ENCODE measurements around the gene ATOH7. TPM values are rescaled to one million over a fixed set of nuclear protein-coding genes. Genes with fewer than 3 reads are reported as not detected.
"Not testable (repeated sequence)": the region's sequence is repeated elsewhere in the genome, so short reads cannot be mapped to it uniquely, and the experiment has no call there.

Gene ATOH7
- under 1 TPM; 0.17 to 0.53 TPM for total RNA-seq

DNA sequence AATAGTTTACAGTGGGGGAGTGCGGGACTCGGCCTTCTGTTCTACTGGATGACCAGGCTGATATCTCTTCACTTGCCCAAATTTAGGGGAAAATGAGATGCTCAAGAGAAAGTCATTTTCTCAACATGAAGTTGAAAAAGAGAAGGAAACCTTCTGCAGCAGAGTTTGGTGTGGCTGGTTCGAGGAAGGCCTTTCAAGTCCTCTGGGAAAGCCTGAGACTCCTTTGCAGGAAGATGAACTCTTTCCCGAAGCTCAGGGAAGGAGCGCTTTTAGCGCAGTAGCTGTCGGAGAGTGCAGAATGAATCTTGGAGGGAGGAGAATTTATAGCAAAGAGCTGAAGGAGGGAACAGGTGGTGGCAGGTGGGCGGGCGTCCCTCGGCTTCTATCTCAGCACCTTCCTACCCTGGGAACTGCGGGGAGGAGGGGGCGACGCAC, at the start of gene ATOH7:
Gene ATOH7, minus strand, starts transcription at position 297 of the 435 bp plus-strand sequence. CDS start 436 bp downstream, outside the sequence.
- Histone ChIP-seq H3K27me3 (no peaks in the 10 kb centered on the region), H3K36me3 (no peaks in the 10 kb centered on the region), H3K4me1 (no peaks in the 10 kb centered on the region), H3K9me3 (no peaks in the 10 kb centered on the region), H3K4me3 (peak within 1 kb of the TSS; percentile 49), H3K9ac (ENCODE audit: low read depth in 2 of 2, low read length in 2 of 2) (peak within 1 kb of the TSS; percentile 48 to 51), H3K27ac (no peak within 1 kb of the TSS)
- intact Hi-C loops (cut with DNase I) = no loop called here
- TF ChIP-seq, protein P1, sequence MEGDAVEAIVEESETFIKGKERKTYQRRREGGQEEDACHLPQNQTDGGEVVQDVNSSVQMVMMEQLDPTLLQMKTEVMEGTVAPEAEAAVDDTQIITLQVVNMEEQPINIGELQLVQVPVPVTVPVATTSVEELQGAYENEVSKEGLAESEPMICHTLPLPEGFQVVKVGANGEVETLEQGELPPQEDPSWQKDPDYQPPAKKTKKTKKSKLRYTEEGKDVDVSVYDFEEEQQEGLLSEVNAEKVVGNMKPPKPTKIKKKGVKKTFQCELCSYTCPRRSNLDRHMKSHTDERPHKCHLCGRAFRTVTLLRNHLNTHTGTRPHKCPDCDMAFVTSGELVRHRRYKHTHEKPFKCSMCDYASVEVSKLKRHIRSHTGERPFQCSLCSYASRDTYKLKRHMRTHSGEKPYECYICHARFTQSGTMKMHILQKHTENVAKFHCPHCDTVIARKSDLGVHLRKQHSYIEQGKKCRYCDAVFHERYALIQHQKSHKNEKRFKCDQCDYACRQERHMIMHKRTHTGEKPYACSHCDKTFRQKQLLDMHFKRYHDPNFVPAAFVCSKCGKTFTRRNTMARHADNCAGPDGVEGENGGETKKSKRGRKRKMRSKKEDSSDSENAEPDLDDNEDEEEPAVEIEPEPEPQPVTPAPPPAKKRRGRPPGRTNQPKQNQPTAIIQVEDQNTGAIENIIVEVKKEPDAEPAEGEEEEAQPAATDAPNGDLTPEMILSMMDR (IDR thresholded peaks at IDR 0.05) = no peak
- peak; percentile 22 for DNase-seq

DNA sequence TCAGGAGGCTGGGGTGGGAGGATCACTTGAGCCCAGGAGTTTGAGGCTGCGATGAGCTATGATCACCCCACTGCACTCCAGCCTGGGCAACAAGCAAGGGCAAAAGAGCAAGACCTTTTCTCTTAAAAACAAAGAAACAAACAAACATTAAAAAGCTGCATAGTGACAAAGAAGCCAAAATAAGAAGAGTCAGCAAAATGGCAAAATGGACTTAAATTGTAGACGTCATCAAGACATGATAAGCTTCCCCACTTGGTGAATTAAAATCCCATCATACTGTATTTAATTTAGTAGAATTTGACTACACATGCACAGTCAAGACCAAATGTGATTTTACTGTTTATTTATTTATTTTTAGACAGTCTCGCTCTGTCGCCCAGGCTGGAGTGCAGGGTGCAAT, 48.8 kb upstream of the ATOH7 start:
- DNase-seq = no peak

DNA sequence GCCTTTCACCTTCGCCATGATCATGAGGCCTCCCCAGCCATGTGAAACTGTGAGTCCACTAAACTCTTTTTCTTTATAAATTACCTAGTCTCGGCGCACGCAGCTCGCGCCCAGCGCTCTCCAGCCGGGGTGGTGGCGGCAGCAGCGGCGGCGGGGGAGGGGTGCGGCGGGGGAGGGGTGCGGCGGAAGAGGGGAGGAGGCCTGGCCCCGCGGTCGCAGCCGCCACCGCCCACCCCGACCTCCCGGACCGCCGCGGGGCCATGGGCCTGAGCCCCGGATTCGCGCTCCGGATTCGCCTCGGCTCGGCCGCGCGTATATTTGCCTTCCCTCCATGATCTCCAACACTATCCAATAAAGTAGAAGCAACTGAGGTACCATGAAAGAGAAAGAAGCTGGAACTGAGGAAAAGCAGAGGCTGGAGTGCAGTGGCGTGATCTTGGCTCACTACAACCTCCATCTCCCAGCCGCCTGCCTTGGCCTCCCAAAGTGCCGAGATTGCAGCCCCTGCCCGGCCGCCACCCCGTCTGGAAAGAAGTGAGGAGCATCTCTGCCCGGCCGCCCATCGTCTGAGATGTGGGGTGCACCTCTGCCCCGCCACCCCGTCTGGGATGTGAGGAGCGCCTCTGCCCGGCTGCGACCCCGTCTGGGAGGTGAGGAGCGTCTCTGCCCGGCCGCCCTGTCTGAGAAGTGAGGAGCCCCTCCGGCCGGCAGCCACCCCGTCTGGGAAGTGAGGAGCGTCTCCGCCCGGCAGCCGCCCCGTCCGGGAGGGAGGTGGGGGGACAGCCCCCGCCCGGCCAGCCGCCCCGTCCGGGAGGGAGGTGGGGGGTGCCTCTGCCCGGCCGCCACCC, 47.2 kb upstream of the ATOH7 start:
- H3K36me3 ChIP-seq; H3K27ac ChIP-seq; DNase-seq; H3K4me3 ChIP-seq; H3K9ac ChIP-seq (ENCODE audit: low read depth in 2 of 2, low read length in 2 of 2); H3K4me1 ChIP-seq; H3K27me3 ChIP-seq; intact Hi-C loops (cut with DNase I); H3K9me3 ChIP-seq: not testable (repeated sequence)

More for the DNA sequence above, 48.8 kb upstream of the ATOH7 start:
- TF ChIP-seq, protein P1 (IDR thresholded peaks at IDR 0.05) = no peak
- H3K9ac ChIP-seq (ENCODE audit: low read depth in 2 of 2, low read length in 2 of 2) = no peak overlapping the region
- no peak overlapping the region for H3K4me3 ChIP-seq
- no peaks in the 10 kb centered on the region for H3K36me3 ChIP-seq
- intact Hi-C loops (cut with DNase I) = no loop called here
- H3K27me3 ChIP-seq = no peaks in the 10 kb centered on the region
- no peak overlapping the region for H3K27ac ChIP-seq
- H3K9me3 ChIP-seq = no peaks in the 10 kb centered on the region
- no peaks in the 10 kb centered on the region for H3K4me1 ChIP-seq

DNA sequence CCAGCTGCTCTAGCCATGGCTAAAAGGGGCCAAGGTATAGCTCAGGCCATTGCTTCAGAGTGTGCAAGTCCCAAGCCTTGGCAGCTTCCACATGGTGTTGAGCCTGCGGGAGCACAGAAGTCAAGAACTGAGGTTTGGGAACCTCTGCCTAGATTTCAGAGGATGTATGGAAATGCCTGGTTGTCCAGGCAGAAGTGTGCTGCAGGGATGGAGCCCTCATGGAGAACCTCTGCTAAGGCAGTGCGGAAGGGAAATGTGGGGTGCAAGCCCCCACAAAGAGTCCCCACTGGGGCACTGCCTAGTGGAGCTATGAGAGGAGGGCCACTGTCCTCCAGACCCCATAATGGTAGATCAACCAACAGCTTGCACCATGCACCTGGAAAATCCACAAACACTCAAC, 45.9 kb upstream of the ATOH7 start:
- H3K9me3 ChIP-seq; H3K27ac ChIP-seq; H3K4me1 ChIP-seq; intact Hi-C loops (cut with DNase I); H3K36me3 ChIP-seq; H3K9ac ChIP-seq (ENCODE audit: low read depth in 2 of 2, low read length in 2 of 2); H3K27me3 ChIP-seq; H3K4me3 ChIP-seq; DNase-seq: not testable (repeated sequence)

DNA sequence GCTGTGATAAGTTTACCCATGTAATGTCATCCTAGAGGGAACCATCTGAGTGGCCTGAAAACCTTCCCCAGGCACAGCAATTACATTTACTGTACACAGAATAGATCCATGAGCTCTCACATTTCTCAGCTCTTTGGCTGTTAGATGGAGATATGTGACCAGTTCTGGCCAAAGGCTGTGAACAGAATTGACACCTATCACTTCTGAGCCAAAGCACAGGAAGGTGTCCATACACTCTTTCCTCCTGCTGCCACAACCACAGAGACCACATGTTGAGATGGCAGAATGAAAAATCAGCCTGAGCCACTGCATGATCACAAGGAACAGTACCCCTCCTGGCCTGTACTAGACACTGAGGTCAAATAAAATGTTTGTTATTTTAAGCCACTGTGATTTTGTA, 44.3 kb upstream of the ATOH7 start:
- TF ChIP-seq, protein P1 (IDR thresholded peaks at IDR 0.05) = no peak
- no peaks in the 10 kb centered on the region for H3K36me3 ChIP-seq
- no peaks in the 10 kb centered on the region for H3K9me3 ChIP-seq
- intact Hi-C loops (cut with DNase I) = no loop called here
- no peaks in the 10 kb centered on the region for H3K4me1 ChIP-seq
- DNase-seq = no peak
- H3K27ac ChIP-seq = no peak overlapping the region
- no peak overlapping the region for H3K4me3 ChIP-seq
- H3K9ac ChIP-seq (ENCODE audit: low read depth in 2 of 2, low read length in 2 of 2) = no peak overlapping the region
- no peaks in the 10 kb centered on the region for H3K27me3 ChIP-seq

DNA sequence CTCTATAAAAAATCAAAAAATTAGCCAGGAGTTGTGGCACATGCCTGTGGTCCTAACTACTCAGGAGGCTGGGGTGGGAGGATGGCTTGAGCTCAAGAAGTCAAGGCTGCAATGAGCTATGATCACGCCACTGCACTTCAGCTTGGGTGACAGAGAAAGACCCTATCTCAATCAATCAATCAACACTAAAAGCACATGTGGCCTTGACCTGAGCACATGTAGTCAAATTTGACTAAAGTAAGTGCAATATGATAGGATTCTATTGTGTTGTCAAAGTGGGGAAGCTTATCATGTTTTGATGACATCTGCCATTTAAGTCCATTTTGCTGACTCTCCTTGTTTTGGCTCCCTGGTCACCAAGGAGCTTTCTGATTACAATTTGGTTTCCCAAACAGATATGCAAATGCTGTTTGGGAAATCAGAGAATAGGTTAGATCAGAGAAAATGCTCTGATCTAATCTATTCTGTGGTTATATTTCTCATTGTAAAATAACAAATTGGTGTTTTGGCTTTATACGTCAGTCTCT, 43.8 kb upstream of the ATOH7 start:
- Histone ChIP-seq H3K9me3 (no peaks in the 10 kb centered on the region), H3K4me1 (no peaks in the 10 kb centered on the region), H3K27me3 (no peaks in the 10 kb centered on the region), H3K9ac (ENCODE audit: low read depth in 2 of 2, low read length in 2 of 2) (no peak overlapping the region), H3K27ac (no peak overlapping the region), H3K36me3 (no peaks in the 10 kb centered on the region), H3K4me3 (no peak overlapping the region)
- TF ChIP-seq, protein P1 (IDR thresholded peaks at IDR 0.05) = no peak
- DNase-seq = no peak
- intact Hi-C loops (cut with DNase I) = no loop called here

All from colonic mucosa (tissue), 4 donors.